ELF-1 (cell line): ENCODE results near the gene PRKAR2B.
A peak's percentile ranks its signal among the peaks of the same experiment; 100 is the strongest.

Source experiments
- DNase-seq: peaks from one replicate; pipeline ENCODE4 v3.0.0-alpha.2; 2016; ENCODE audit warnings: low read depth, low spot score

The PRKAR2B gene

GRCh38 chr7:107158028-107158427 lies 113.5 kb downstream of the PRKAR2B start:
- DNase-seq: no peak

GRCh38 chr7:107160389-107160788 lies 115.9 kb downstream of the PRKAR2B start:
- no peak for DNase-seq

GRCh38 chr7:107161415-107161814 lies 116.9 kb downstream of the PRKAR2B start:
- DNase-seq: no peak

GRCh38 chr7:107162475-107162874 lies 118.0 kb downstream of the PRKAR2B start:
- no peak for DNase-seq

- DNase-seq: no peak
These were observed 119.6 kb downstream of the PRKAR2B start for GRCh38 chr7:107164092-107164491.

- no peak for DNase-seq
These were observed 120.8 kb downstream of the PRKAR2B start for GRCh38 chr7:107165341-107165740.

GRCh38 chr7:107166736-107167426 lies 122.4 kb downstream of the PRKAR2B start:
- no peak for DNase-seq

- no peak for DNase-seq
These were observed 123.2 kb downstream of the PRKAR2B start for GRCh38 chr7:107167483-107168232.

GRCh38 chr7:107168233-107169119 lies 124.0 kb downstream of the PRKAR2B start, which contains the start of gene HBP1:
HBP1 (plus strand) TSS chr7:107169003; CDS start chr7:107179894, 10,891 bp downstream.
- peak; percentile 100 for DNase-seq

- peak; percentile 97 for DNase-seq
These were observed 124.9 kb downstream of the PRKAR2B start for GRCh38 chr7:107169120-107170050.

- no peak for DNase-seq
These were observed 125.8 kb downstream of the PRKAR2B start for GRCh38 chr7:107170051-107170915.

GRCh38 chr7:107171496-107171895 lies 127.0 kb downstream of the PRKAR2B start:
- no peak for DNase-seq

- DNase-seq: no peak
These were observed 127.9 kb downstream of the PRKAR2B start for GRCh38 chr7:107172276-107173032.

GRCh38 chr7:107173191-107173590 lies 128.7 kb downstream of the PRKAR2B start:
- no peak for DNase-seq

- no peak for DNase-seq
These were observed 129.3 kb downstream of the PRKAR2B start for GRCh38 chr7:107173691-107174406.

- DNase-seq: no peak
These were observed 135.0 kb downstream of the PRKAR2B start for GRCh38 chr7:107179326-107180164.

GRCh38 chr7:107180378-107180777 lies 135.9 kb downstream of the PRKAR2B start:
- DNase-seq: no peak

GRCh38 chr7:107181172-107181571 lies 136.7 kb downstream of the PRKAR2B start:
- no peak for DNase-seq
